DND-41 (cell line): ENCODE results near the gene FHIT.

Experiments used
- EZH2 ChIP-seq: IDR thresholded peaks from 3 replicates; pipeline ENCODE4 v1.6.1; 2012; ENCODE audit warnings: borderline replicate concordance, low read depth, mild to moderate bottlenecking, moderate library complexity, low read length, inconsistent platforms; ENCODE audit not compliant: severe bottlenecking
- TF ChIP-seq, protein P1 (sequence below): IDR thresholded peaks from 2 replicates; pipeline ENCODE4 v1.5.1; 2012; ENCODE audit warnings: borderline replicate concordance, low read length, moderate library complexity, mild to moderate bottlenecking; ENCODE audit not compliant: poor library complexity, severe bottlenecking; ENCODE audit errors: extremely low read depth

DNA sequence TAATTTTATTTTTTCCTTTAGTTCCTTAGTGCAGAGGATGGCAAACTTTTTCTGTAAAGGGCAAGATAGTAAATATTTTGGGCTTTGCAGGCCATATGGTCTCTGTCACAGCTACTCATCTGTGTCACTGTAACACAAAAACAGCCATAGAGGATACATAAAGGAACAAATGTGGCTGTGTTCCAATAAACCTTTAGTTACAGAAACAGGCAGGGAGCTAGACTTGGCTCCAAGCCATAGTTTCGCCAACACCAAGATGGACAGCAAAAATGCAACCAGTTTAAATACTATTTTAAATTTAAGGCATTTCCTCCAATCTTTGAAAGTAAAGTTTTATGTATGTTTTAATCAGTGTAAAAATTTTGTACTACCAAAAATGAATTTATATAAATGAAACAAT is 753.4 kb downstream of the FHIT start:
- TF ChIP-seq, protein P1, sequence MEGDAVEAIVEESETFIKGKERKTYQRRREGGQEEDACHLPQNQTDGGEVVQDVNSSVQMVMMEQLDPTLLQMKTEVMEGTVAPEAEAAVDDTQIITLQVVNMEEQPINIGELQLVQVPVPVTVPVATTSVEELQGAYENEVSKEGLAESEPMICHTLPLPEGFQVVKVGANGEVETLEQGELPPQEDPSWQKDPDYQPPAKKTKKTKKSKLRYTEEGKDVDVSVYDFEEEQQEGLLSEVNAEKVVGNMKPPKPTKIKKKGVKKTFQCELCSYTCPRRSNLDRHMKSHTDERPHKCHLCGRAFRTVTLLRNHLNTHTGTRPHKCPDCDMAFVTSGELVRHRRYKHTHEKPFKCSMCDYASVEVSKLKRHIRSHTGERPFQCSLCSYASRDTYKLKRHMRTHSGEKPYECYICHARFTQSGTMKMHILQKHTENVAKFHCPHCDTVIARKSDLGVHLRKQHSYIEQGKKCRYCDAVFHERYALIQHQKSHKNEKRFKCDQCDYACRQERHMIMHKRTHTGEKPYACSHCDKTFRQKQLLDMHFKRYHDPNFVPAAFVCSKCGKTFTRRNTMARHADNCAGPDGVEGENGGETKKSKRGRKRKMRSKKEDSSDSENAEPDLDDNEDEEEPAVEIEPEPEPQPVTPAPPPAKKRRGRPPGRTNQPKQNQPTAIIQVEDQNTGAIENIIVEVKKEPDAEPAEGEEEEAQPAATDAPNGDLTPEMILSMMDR, result no peak
- TF ChIP-seq EZH2, result no peak
